ENCODE measurements around the gene BRME1. TPM values are rescaled to one million over a fixed set of nuclear protein-coding genes. Genes with fewer than 3 reads are reported as not detected.

BRME1 gene
- total RNA-seq, 1 experiment from 2014 or later: 1.7 TPM

DNA sequence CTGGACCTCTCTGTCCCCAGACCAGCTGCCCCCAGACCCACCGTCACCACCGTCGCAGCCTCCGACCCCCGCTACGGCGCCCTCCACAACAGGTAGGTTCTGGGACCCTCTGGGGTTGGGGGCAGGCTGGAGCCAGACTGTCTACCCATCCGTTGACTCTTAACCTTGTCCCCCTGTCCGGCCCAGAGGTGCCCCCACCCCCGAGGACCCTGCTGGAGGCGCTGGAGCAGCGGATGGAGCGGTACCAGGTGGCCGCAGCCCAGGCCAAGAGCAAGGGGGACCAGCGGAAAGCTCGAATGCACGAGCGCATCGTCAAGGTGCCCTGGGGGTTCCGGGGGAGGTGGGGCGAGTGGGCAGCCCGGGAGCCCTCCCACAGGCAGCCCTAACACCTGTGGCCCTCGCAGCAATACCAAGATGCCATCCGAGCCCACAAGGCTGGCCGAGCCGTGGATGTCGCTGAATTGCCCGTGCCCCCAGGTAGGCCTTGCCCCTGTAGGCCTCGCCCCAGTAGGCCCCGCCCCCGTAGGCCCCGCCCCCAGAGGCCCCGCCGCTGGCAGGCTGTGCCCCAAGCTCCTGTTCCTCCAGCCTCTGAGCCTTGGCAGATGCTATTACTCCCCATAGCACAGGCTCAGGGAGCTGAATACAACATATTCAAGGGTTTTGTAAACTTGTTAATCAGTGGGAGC is 13.0 kb upstream of the BRME1 start:
- ChIA-PET CTCF (no interaction called here), POLR2A (no interaction called here), RAD21 (ENCODE audit: low non-redundant PET in 1 of 2, low total read pairs in 2 of 2, uncharacterized antibody in 2 of 2, unreplicated experiment in 2 of 2) (no interaction called here)
- no peaks in the 10 kb centered on the region for H3K79me2 ChIP-seq (ENCODE audit: insufficient read depth, low read length)
- H3K4me1 ChIP-seq (ENCODE audit: control insufficient read depth in 1 of 2, insufficient read depth in 2 of 2, low read length in 2 of 2): no peaks in the 10 kb centered on the region
- intact Hi-C loops (cut with micrococcal nuclease): no loop called here
- TF ChIP-seq SIN3A (IDR thresholded peaks at IDR 0.05; ENCODE audit: low read depth) (no peak), CBX3 (IDR thresholded peaks at IDR 0.05; ENCODE audit: low read depth) (no peak)
- TF ChIP-seq, protein P1, sequence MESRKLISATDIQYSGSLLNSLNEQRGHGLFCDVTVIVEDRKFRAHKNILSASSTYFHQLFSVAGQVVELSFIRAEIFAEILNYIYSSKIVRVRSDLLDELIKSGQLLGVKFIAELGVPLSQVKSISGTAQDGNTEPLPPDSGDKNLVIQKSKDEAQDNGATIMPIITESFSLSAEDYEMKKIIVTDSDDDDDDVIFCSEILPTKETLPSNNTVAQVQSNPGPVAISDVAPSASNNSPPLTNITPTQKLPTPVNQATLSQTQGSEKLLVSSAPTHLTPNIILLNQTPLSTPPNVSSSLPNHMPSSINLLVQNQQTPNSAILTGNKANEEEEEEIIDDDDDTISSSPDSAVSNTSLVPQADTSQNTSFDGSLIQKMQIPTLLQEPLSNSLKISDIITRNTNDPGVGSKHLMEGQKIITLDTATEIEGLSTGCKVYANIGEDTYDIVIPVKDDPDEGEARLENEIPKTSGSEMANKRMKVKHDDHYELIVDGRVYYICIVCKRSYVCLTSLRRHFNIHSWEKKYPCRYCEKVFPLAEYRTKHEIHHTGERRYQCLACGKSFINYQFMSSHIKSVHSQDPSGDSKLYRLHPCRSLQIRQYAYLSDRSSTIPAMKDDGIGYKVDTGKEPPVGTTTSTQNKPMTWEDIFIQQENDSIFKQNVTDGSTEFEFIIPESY (IDR thresholded peaks at IDR 0.05; ENCODE audit: extremely low read depth, insufficient replicate concordance, low read length): no peak
- H3K9ac ChIP-seq (ENCODE audit: low read length): no peak overlapping the region
- H3K9me2 ChIP-seq (ENCODE audit: insufficient read depth): no peaks in the 10 kb centered on the region
- H4K20me1 ChIP-seq (ENCODE audit: insufficient read depth): no peaks in the 10 kb centered on the region
- H2AFZ ChIP-seq (ENCODE audit: low read depth, low read length, poor library complexity, severe bottlenecking): no peak overlapping the region
- H3K36me3 ChIP-seq (ENCODE audit: control insufficient read depth in 1 of 2, insufficient read depth in 2 of 2, low read length in 2 of 2): peaks cover 10 to 33% of the 10 kb centered on the region in 2 experiments
- H3K4me3 ChIP-seq (replicated peaks in 1 of 2; ENCODE audit: low read depth in 1 of 2, low read length in 2 of 2): no peak overlapping the region
- DNase-seq (ENCODE audit: low read depth, low spot score) (no peak), ATAC-seq (no peak)
- peaks cover 0 to 6% of the 10 kb centered on the region in 2 experiments; a peak in 1 of 4 replicates for H3K9me3 ChIP-seq (ENCODE audit: control insufficient read depth in 1 of 2, insufficient read depth in 1 of 2, low read depth in 1 of 2, low read length in 2 of 2)
- BruUV-seq (replicated peaks): no TSS peak
- no peaks in the 10 kb centered on the region for H3K27me3 ChIP-seq (ENCODE audit: insufficient read depth, low read length)
- H3K4me2 ChIP-seq (ENCODE audit: low read length): no peak overlapping the region
- H3K27ac ChIP-seq (ENCODE audit: low read depth, low read length): no peak overlapping the region

DNA sequence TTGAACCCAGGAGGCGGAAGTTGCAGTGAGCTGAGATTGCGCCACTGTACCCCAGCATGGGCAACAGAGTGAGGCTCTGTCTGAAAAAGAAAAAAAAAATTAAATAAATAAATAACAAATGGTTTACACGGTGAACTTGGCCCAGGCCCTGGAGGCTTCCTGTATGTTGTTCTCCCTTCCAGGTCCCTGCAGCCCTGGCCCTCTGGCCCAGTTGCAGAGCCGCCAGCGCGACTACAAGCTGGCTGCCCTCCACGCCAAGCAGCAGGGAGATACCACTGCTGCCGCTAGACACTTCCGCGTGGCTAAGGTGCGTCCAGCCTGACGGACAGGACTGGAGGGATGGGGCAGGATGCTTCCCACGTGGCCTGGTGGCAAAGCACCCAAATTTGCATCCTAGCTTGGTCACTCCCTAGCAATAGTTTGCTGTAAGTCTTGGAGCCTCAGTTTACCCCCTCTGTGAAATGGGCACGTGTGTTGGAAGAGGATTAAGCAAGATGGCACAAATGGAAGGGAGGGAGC is 12.0 kb upstream of the BRME1 start:
- no peak for DNase-seq (ENCODE audit: low read depth, low spot score)
- no peaks in the 10 kb centered on the region for H3K9me2 ChIP-seq (ENCODE audit: insufficient read depth)
- no peaks in the 10 kb centered on the region for H3K79me2 ChIP-seq (ENCODE audit: insufficient read depth, low read length)
- no peak overlapping the region for H2AFZ ChIP-seq (ENCODE audit: low read depth, low read length, poor library complexity, severe bottlenecking)
- H3K27me3 ChIP-seq (ENCODE audit: insufficient read depth, low read length): no peaks in the 10 kb centered on the region
- BruUV-seq (replicated peaks): no TSS peak
- no peak for TF ChIP-seq POLR2A (IDR thresholded peaks at IDR 0.05; ENCODE audit: borderline replicate concordance, extremely low read depth, insufficient read depth, insufficient read length)
- no peak for TF ChIP-seq POLR2AphosphoS5 (IDR thresholded peaks at IDR 0.05; ENCODE audit: low read depth, low read length)
- TF ChIP-seq, protein P2, sequence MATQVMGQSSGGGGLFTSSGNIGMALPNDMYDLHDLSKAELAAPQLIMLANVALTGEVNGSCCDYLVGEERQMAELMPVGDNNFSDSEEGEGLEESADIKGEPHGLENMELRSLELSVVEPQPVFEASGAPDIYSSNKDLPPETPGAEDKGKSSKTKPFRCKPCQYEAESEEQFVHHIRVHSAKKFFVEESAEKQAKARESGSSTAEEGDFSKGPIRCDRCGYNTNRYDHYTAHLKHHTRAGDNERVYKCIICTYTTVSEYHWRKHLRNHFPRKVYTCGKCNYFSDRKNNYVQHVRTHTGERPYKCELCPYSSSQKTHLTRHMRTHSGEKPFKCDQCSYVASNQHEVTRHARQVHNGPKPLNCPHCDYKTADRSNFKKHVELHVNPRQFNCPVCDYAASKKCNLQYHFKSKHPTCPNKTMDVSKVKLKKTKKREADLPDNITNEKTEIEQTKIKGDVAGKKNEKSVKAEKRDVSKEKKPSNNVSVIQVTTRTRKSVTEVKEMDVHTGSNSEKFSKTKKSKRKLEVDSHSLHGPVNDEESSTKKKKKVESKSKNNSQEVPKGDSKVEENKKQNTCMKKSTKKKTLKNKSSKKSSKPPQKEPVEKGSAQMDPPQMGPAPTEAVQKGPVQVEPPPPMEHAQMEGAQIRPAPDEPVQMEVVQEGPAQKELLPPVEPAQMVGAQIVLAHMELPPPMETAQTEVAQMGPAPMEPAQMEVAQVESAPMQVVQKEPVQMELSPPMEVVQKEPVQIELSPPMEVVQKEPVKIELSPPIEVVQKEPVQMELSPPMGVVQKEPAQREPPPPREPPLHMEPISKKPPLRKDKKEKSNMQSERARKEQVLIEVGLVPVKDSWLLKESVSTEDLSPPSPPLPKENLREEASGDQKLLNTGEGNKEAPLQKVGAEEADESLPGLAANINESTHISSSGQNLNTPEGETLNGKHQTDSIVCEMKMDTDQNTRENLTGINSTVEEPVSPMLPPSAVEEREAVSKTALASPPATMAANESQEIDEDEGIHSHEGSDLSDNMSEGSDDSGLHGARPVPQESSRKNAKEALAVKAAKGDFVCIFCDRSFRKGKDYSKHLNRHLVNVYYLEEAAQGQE (IDR thresholded peaks at IDR 0.05; ENCODE audit: low read depth): no peak
- TF ChIP-seq FOSL1 (IDR thresholded peaks at IDR 0.05; ENCODE audit: low read depth): no peak
- H3K27ac ChIP-seq (ENCODE audit: low read depth, low read length): no peak overlapping the region
- H3K4me1 ChIP-seq (ENCODE audit: control insufficient read depth in 1 of 2, insufficient read depth in 2 of 2, low read length in 2 of 2): no peaks in the 10 kb centered on the region
- ChIA-PET POLR2A (no interaction called here), CTCF (no interaction called here), RAD21 (ENCODE audit: low non-redundant PET in 1 of 2, low total read pairs in 2 of 2, uncharacterized antibody in 2 of 2, unreplicated experiment in 2 of 2) (no interaction called here)
- intact Hi-C loops (cut with micrococcal nuclease): no loop called here
- peaks cover 14 to 36% of the 10 kb centered on the region in 2 experiments for H3K36me3 ChIP-seq (ENCODE audit: control insufficient read depth in 1 of 2, insufficient read depth in 2 of 2, low read length in 2 of 2)
- H4K20me1 ChIP-seq (ENCODE audit: insufficient read depth): no peaks in the 10 kb centered on the region
- ATAC-seq: no peak
- H3K4me2 ChIP-seq (ENCODE audit: low read length): no peak overlapping the region
- H3K9me3 ChIP-seq (ENCODE audit: control insufficient read depth in 1 of 2, insufficient read depth in 1 of 2, low read depth in 1 of 2, low read length in 2 of 2): peaks cover 0 to 6% of the 10 kb centered on the region in 2 experiments; a peak in 1 of 4 replicates
- H3K4me3 ChIP-seq (replicated peaks in 1 of 2; ENCODE audit: low read depth in 1 of 2, low read length in 2 of 2): no peak overlapping the region
- H3K9ac ChIP-seq (ENCODE audit: low read length): no peak overlapping the region
